ENCODE data around the gene NEU4. TPM values are rescaled to one million over a fixed set of nuclear protein-coding genes. Genes with fewer than 3 reads are reported as not detected.

NEU4 gene
- total RNA-seq, 4 donors from 2014 or later: 3.0 to 119 (median 19.4) TPM

DNA sequence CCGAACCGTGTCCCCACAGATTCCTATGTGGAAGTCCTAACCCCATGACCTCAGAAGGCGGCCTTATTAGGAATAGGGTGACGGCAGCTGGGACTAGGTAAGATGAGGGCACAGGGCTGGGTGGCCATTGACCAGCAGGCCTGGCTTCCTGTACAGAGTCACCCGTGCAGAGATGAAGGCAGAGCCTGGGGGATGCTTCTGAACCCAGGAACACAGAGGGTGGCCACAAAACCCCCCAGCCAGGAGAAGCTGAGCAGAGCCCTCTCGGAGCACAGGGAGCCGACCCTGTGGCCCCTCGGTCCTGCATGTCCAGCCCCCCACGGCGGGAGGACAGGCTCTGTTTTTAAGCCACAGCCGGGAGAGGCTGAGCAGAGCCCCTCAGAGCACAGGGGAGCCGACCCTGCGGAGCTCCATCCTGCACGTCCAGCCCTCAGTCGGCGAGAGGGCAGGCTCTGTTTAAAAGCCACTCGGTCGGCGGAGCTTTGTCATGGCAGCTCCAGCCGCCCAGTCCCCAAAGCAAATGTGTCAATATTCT, 47.0 kb downstream of the NEU4 start:
- in situ Hi-C loops (cut with MboI; ENCODE audit: low sequenced_read_pairs in 4 of 4): no loop called here
- ATAC-seq (no peak), DNase-seq (peak in 1 of 2 donors; percentile 8)
- intact Hi-C loops (cut with DNase I; ENCODE audit: low total_unique reads): no loop called here
- Histone ChIP-seq H3K4me3 (no peak overlapping the region), H3K9me3 (no peaks in the 10 kb centered on the region), H3K4me1 (peaks cover 13 to 17% of the 10 kb centered on the region in 2 donors), H3K36me3 (no peaks in the 10 kb centered on the region), H3K27ac (no peak overlapping the region), H3K27me3 (no peaks in the 10 kb centered on the region)
- TF ChIP-seq POLR2A (IDR thresholded peaks at IDR 0.05): no peak
- TF ChIP-seq, protein P1, sequence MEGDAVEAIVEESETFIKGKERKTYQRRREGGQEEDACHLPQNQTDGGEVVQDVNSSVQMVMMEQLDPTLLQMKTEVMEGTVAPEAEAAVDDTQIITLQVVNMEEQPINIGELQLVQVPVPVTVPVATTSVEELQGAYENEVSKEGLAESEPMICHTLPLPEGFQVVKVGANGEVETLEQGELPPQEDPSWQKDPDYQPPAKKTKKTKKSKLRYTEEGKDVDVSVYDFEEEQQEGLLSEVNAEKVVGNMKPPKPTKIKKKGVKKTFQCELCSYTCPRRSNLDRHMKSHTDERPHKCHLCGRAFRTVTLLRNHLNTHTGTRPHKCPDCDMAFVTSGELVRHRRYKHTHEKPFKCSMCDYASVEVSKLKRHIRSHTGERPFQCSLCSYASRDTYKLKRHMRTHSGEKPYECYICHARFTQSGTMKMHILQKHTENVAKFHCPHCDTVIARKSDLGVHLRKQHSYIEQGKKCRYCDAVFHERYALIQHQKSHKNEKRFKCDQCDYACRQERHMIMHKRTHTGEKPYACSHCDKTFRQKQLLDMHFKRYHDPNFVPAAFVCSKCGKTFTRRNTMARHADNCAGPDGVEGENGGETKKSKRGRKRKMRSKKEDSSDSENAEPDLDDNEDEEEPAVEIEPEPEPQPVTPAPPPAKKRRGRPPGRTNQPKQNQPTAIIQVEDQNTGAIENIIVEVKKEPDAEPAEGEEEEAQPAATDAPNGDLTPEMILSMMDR (IDR thresholded peaks at IDR 0.05 in 4 of 5, conservative IDR thresholded peaks at IDR 0.05 in 1 of 5): no peak

DNA sequence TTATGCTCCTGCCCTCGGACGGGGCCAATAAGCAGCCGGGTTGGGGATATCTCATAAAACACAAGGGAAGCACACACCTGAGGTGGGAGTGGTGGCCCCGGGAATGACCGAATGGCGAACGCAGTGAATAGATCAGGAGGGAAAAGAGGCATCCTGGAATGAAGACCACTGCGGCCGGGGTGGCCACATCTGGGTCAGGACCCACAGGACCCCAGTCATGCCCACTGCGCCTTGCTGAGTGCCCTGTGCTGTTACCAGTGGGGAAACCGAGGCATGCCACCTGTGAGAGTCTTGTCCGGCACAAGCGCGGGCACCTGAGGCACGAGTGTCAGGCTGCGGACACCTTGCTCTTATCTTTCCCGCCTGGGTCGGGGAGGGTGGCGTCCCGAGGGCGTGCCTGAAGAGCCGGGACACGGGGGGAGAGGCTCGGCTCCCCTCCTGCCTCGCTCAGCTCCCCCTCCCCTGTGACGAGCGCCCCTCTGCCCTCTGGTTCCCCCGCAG, 48.1 kb downstream of the NEU4 start:
- TF ChIP-seq, protein P1 (IDR thresholded peaks at IDR 0.05 in 4 of 5, conservative IDR thresholded peaks at IDR 0.05 in 1 of 5): no peak
- TF ChIP-seq POLR2A (IDR thresholded peaks at IDR 0.05): no peak
- intact Hi-C loops (cut with DNase I; ENCODE audit: low total_unique reads) (no loop called here), in situ Hi-C loops (cut with MboI; ENCODE audit: low sequenced_read_pairs in 4 of 4) (no loop called here)
- no peaks in the 10 kb centered on the region for H3K36me3 ChIP-seq
- peaks cover 2 to 3% (median 3%) of the 10 kb centered on the region in 3 donors for H3K27me3 ChIP-seq
- no peaks in the 10 kb centered on the region for H3K9me3 ChIP-seq
- no peak overlapping the region for H3K27ac ChIP-seq
- H3K4me3 ChIP-seq: no peak overlapping the region
- peak in 1 of 2 donors; percentile 6 for DNase-seq
- ATAC-seq: no peak
- H3K4me1 ChIP-seq: peaks cover 13 to 17% of the 10 kb centered on the region in 2 donors

DNA sequence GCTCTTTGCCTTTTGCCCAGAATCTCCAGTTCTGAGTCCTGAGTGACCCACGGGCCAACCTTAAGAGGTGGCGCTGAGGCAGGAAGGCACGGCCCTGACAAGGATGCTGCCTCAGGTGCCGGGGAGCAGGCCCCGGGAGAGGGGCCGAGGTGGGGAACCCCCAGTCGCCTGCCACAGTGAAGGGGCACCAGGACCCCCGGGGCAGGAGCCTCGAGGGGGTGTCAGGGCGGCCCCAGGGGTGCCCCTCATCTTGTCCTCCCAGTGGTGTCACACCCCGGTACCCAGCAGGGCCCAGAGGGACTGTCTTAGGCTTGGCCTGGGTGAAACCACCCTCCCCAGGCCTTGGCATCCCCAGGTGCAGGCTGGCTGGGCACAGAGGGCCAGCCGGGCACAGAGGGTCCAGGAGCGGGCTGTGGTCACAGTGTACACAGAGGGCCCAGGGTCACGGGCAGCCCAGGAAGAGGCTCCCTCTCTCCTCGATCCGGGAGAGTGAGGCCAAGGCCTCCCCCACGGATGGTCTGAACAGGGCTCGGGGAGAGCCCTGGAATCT, 48.7 kb downstream of the NEU4 start:
- ATAC-seq: no peak
- TF ChIP-seq, protein P1 (IDR thresholded peaks at IDR 0.05 in 4 of 5, conservative IDR thresholded peaks at IDR 0.05 in 1 of 5): no peak
- TF ChIP-seq POLR2A (IDR thresholded peaks at IDR 0.05): no peak
- Histone ChIP-seq H3K36me3 (no peaks in the 10 kb centered on the region), H3K27me3 (peaks cover 6 to 9% (median 9%) of the 10 kb centered on the region in 3 donors), H3K27ac (no peak overlapping the region), H3K9me3 (no peaks in the 10 kb centered on the region), H3K4me3 (no peak overlapping the region), H3K4me1 (peaks cover 13 to 17% of the 10 kb centered on the region in 2 donors)
- peak in 1 of 2 donors; percentile 9 for DNase-seq
- intact Hi-C loops (cut with DNase I; ENCODE audit: low total_unique reads) (no loop called here), in situ Hi-C loops (cut with MboI; ENCODE audit: low sequenced_read_pairs in 4 of 4) (no loop called here)

DNA sequence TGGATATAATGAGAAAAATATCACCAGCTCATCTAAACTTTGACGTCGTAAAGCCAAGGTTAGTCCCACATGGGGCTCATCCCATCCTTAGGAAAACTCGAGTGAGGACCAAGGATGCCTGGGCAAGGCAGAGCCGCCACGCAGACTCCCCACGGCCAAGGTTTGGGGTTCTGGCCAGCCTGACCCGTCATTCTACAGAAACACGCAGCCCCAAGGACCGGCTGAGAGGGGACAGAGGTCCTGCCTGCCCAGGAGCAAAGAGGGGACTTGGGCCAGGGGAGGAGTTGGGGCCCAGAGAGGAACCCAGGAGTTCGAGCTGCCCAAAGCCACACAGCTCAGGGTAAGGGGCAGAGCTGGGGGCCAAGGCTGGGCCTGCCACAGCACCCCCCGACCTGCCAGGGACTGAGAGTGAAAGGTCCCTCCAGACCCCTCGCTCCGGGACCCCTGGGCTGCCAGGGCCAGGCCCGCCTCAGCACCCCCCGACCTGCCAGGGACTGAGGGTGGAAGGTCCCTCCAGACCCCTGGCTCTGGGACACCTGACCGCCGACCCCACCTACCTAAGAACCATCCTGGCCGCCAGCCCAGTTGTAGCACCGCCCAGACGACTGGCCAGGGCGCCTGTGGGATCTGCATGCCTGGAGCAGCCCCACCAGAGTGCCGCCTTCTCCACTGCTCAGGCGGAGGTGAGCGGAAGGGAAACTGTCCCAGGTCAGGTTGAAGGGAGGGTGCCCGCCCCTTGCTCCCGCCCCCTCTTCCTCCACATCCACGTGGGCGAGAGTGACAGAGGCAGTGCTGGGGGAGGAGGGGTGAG, 49.4 kb downstream of the NEU4 start, which contains the start of gene PDCD1:
PDCD1 (minus strand) TSS at position 689 of the 811 bp plus-strand sequence; CDS start at position 633, 56 bp downstream.
- no peak for ATAC-seq
- TF ChIP-seq POLR2A (IDR thresholded peaks at IDR 0.05): no peak
- TF ChIP-seq, protein P1 (IDR thresholded peaks at IDR 0.05 in 4 of 5, conservative IDR thresholded peaks at IDR 0.05 in 1 of 5): no peak
- in situ Hi-C loops (cut with MboI; ENCODE audit: low sequenced_read_pairs in 4 of 4): no loop called here
- H3K27ac ChIP-seq: peak within 1 kb of the TSS; percentile 43 to 79 (median 72)
- H3K9me3 ChIP-seq: no peaks in the 10 kb centered on the region
- intact Hi-C loops (cut with DNase I; ENCODE audit: low total_unique reads): no loop called here
- no peaks in the 10 kb centered on the region for H3K36me3 ChIP-seq
- DNase-seq: peak in 1 of 2 donors; percentile 23
- peaks cover 13 to 17% of the 10 kb centered on the region in 2 donors for H3K4me1 ChIP-seq
- H3K27me3 ChIP-seq: peaks cover 12 to 16% (median 14%) of the 10 kb centered on the region in 3 donors
- peak within 1 kb of the TSS; percentile 18 to 43 (median 32) for H3K4me3 ChIP-seq

Measured in gastrocnemius medialis (tissue), 4 donors.